Lung (tissue), 12 donors: ENCODE measurements around the gene CREBZF. TPM values are rescaled to one million over a fixed set of nuclear protein-coding genes. Genes with fewer than 3 reads are reported as not detected.

ENCODE experiments used
- ATAC-seq: fragments of 200-7000 bp; cut with Tn5 transposase; one replicate; pipeline ENCODE4 v1.9.1; 2020; ENCODE audit warnings: moderate number of reproducible peaks; ENCODE audit not compliant: insufficient read depth, low FRiP score
- DNase-seq, 3 donors: peaks; one replicate each; pipeline ENCODE4 v3.0.0-alpha.2; 2013 to 2017
- H3K27ac ChIP-seq, 2 donors: one replicate each; pipeline ENCODE4 v1.5.1; 2013; ENCODE audit warnings: mild to moderate bottlenecking in 2 of 2, moderate library complexity in 2 of 2, control low read depth in 1 of 2, inconsistent platforms in 1 of 2, low read depth in 1 of 2, low read length in 1 of 2
- H3K27me3 ChIP-seq, 3 donors: one replicate each; pipeline ENCODE4 v1.5.1; 2013; ENCODE audit warnings: low read length in 2 of 3; ENCODE audit not compliant: control insufficient read depth in 3 of 3, insufficient read depth in 3 of 3
- H3K36me3 ChIP-seq, 4 donors: one replicate each; pipeline ENCODE4 v1.5.1; 2013; ENCODE audit warnings: low read length in 4 of 4, mild to moderate bottlenecking in 1 of 4, moderate library complexity in 1 of 4; ENCODE audit not compliant: control insufficient read depth in 4 of 4, insufficient read depth in 4 of 4
- H3K4me1 ChIP-seq, 5 donors: one replicate each; pipeline ENCODE4 v1.5.1; 2013; ENCODE audit warnings: low read length in 5 of 5, mild to moderate bottlenecking in 2 of 5, moderate library complexity in 1 of 5; ENCODE audit not compliant: control insufficient read depth in 5 of 5, insufficient read depth in 5 of 5
- H3K4me3 ChIP-seq: one replicate; pipeline ENCODE4 v1.5.1; 2013; ENCODE audit warnings: mild to moderate bottlenecking, control low read depth, moderate library complexity
- H3K9ac ChIP-seq, 2 donors: one replicate each; pipeline ENCODE4 v1.5.1; 2013; ENCODE audit warnings: low read length in 2 of 2, control low read depth in 1 of 2; ENCODE audit not compliant: insufficient read depth in 1 of 2
- H3K9me3 ChIP-seq, 4 donors: one replicate each; pipeline ENCODE4 v1.5.1; 2013; ENCODE audit warnings: low read length in 3 of 4, mild to moderate bottlenecking in 1 of 4, moderate library complexity in 1 of 4; ENCODE audit not compliant: control insufficient read depth in 4 of 4, insufficient read depth in 3 of 4
- CTCF ChIP-seq: IDR thresholded peaks from 2 replicates; pipeline ENCODE4 v1.5.1; 2012; ENCODE audit warnings: mild to moderate bottlenecking; ENCODE audit errors: control extremely low read depth, extremely low read depth
- WGBS, 2 donors: extraction: QIAGEN DNeasy Blood & Tissue Kit; methylation state at CpG; one replicate each; pipeline ENCODE4 v1.1.7; 2013; 5-methylcytosine and 5-hydroxymethylcytosine counted together
- polyA plus RNA-seq, 2 donors: library from polyadenylated mRNA; stranded (reverse); fragments of 200-250 nt; gene quantifications; one replicate each; pipeline ENCODE4 v1.2.1, GENCODE V29; 2013
- total RNA-seq, 2 donors: library from RNA; depleted of rRNA in 1 of 2; stranded (reverse); fragments of >200 nt in 1 of 2; gene quantifications; one replicate each; pipeline ENCODE4 v1.2.1, GENCODE V29; 2014 to 2021
- donor health status: control.
- donor health status: control.
- donor health status: Bipolar disorder and iron deficiency.
- donor health status: healthy.
- donor health status: DM: yes; HTN: yes; CAD: no.

Gene CREBZF
- total and polyA plus RNA-seq, 4 donors: 20.2 to 115 (median 33.9) TPM

GRCh38 chr11:85651118-85651517 is 13.8 kb downstream of the CREBZF start:
- peaks cover 0 to 15% (median 2%) of the 10 kb centered on the region in 5 donors for H3K4me1 ChIP-seq
- no peak for TF ChIP-seq CTCF
- H3K4me3 ChIP-seq: no peak overlapping the region
- peaks cover 0 to 18% (median 2%) of the 10 kb centered on the region in 4 donors for H3K36me3 ChIP-seq
- DNase-seq (no peak), ATAC-seq (no peak)
- H3K27me3 ChIP-seq: no peaks in the 10 kb centered on the region
- H3K27ac ChIP-seq: no peak overlapping the region
- H3K9ac ChIP-seq: no peak overlapping the region
- H3K9me3 ChIP-seq: no peaks in the 10 kb centered on the region
- 76 to 81% methylated on average over 1 of the region's 1 CpG for WGBS, 2 donors

- peak; percentile 98 for ATAC-seq
- H3K27ac ChIP-seq: peak within 1 kb of the TSS; percentile 57 to 82
- H3K36me3 ChIP-seq: peaks cover 0 to 8% (median 2%) of the 10 kb centered on the region in 4 donors
These were observed 17.2 kb downstream of the CREBZF start, which contains the start of gene TMEM126A for GRCh38 chr11:85647604-85648299. Gene TMEM126A (plus strand): TSS chr11:85647967. CDS start chr11:85650256, 2,289 bp downstream.

GRCh38 chr11:85647078-85647477 is 17.9 kb downstream of the CREBZF start:
- peaks cover 0 to 8% (median 2%) of the 10 kb centered on the region in 4 donors for H3K36me3 ChIP-seq
- no peak for TF ChIP-seq CTCF
- peak overlapping the region; percentile 57 to 82 for H3K27ac ChIP-seq
- H3K4me1 ChIP-seq: peaks cover 0 to 15% (median 2%) of the 10 kb centered on the region in 5 donors
- H3K9me3 ChIP-seq: no peaks in the 10 kb centered on the region
- DNase-seq (no peak), ATAC-seq (no peak)
- H3K4me3 ChIP-seq: no peak overlapping the region
- WGBS, 2 donors: 39 to 40% methylated on average over 2 of the region's 2 CpGs
- peak overlapping the region; percentile 77 to 85 for H3K9ac ChIP-seq
- no peaks in the 10 kb centered on the region for H3K27me3 ChIP-seq

More at GRCh38 chr11:85647604-85648299, 17.2 kb downstream of the CREBZF start, which contains the start of gene TMEM126A:
- Histone ChIP-seq H3K4me3 (peak within 1 kb of the TSS; percentile 71), H3K9me3 (no peaks in the 10 kb centered on the region), H3K27me3 (no peaks in the 10 kb centered on the region), H3K4me1 (peaks cover 0 to 15% (median 2%) of the 10 kb centered on the region in 5 donors), H3K9ac (peak within 1 kb of the TSS; percentile 79 to 90)
- DNase-seq: peak; percentile 91 to 92 (median 91)
- 0% methylated on average over 33 of the region's 33 CpGs for WGBS, 2 donors
- no peak for TF ChIP-seq CTCF
